ENCODE results near the gene NGEF. TPM values are rescaled to one million over a fixed set of nuclear protein-coding genes. Genes with fewer than 3 reads are reported as not detected.

The NGEF gene
- polyA plus RNA-seq, 3 donors: not detected

DNA sequence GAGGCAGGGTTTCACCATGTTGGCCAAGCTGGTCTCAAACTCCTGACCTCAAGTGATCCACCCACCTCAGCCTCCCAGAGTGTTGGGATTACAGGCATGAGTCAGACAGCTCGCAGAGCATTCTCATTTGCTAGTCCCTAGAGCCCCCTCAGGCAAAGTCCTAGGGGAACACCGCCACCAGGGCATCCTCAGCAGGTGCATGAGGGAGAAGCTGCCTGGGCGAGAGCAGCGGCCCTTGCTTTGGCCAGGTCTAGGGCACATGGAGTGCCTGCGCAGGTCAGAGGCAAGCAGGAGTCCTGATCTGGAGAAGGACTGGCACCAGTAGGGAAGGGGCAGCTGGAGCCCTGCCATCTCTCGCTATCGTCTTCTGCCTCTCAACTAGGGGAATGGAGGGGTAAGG, 32.4 kb downstream of the NGEF start:
- Histone ChIP-seq H3K4me2 (replicated peaks; ENCODE audit: extremely low read depth, low read length, poor library complexity, severe bottlenecking) (no peak overlapping the region), H3K79me2 (ENCODE audit: insufficient read depth, low read length) (no peaks in the 10 kb centered on the region), H3K4me1 (ENCODE audit: control insufficient read depth in 1 of 2, insufficient read depth in 2 of 2, low read length in 2 of 2) (no peaks in the 10 kb centered on the region), H3K36me3 (replicated peaks in 1 of 2; ENCODE audit: control insufficient read depth in 1 of 2, insufficient read depth in 2 of 2, low read length in 2 of 2) (no peaks in the 10 kb centered on the region), H2AFZ (ENCODE audit: insufficient read depth, low read depth, low read length, poor library complexity, severe bottlenecking) (no peak overlapping the region), H3K27me3 (ENCODE audit: control insufficient read depth in 2 of 2, insufficient read depth in 2 of 2, low read length in 2 of 2) (no peaks in the 10 kb centered on the region), H3K27ac (ENCODE audit: low read depth in 1 of 2, low read length in 2 of 2) (no peak overlapping the region), H4K20me1 (ENCODE audit: insufficient read depth, low read length) (no peaks in the 10 kb centered on the region), H3K9ac (ENCODE audit: insufficient read depth, low read length, poor library complexity, severe bottlenecking) (no peak overlapping the region), H3K9me3 (replicated peaks in 1 of 2; ENCODE audit: control insufficient read depth in 1 of 2, insufficient read depth in 1 of 2, low read length in 2 of 2) (no peaks in the 10 kb centered on the region), H3K4me3 (replicated peaks in 1 of 3; ENCODE audit: low read depth in 2 of 3, low read length in 3 of 3) (no peak overlapping the region)
- H3K27me3 Mint-ChIP-seq (ENCODE audit: low read depth in 3 of 3): peaks cover 5 to 9% (median 6%) of the 10 kb centered on the region in 3 donors
- intact Hi-C loops (cut with micrococcal nuclease): no loop called here
- no peaks in the 10 kb centered on the region for H3K36me3 Mint-ChIP-seq
- H3K4me1 Mint-ChIP-seq: peaks cover 9% of the 10 kb centered on the region
- DNase-seq: no peak
- H3K4me3 Mint-ChIP-seq: no peak overlapping the region
- 100% methylated on average over 4 of the region's 7 CpGs for WGBS (ENCODE audit: insufficient coverage)
- no peak overlapping the region for H3K27ac Mint-ChIP-seq
- TF ChIP-seq, protein P1, sequence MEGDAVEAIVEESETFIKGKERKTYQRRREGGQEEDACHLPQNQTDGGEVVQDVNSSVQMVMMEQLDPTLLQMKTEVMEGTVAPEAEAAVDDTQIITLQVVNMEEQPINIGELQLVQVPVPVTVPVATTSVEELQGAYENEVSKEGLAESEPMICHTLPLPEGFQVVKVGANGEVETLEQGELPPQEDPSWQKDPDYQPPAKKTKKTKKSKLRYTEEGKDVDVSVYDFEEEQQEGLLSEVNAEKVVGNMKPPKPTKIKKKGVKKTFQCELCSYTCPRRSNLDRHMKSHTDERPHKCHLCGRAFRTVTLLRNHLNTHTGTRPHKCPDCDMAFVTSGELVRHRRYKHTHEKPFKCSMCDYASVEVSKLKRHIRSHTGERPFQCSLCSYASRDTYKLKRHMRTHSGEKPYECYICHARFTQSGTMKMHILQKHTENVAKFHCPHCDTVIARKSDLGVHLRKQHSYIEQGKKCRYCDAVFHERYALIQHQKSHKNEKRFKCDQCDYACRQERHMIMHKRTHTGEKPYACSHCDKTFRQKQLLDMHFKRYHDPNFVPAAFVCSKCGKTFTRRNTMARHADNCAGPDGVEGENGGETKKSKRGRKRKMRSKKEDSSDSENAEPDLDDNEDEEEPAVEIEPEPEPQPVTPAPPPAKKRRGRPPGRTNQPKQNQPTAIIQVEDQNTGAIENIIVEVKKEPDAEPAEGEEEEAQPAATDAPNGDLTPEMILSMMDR (IDR thresholded peaks at IDR 0.05): no peak
- H3K9me3 Mint-ChIP-seq: peaks cover 0 to 1% (median 0%) of the 10 kb centered on the region in 7 donors

DNA sequence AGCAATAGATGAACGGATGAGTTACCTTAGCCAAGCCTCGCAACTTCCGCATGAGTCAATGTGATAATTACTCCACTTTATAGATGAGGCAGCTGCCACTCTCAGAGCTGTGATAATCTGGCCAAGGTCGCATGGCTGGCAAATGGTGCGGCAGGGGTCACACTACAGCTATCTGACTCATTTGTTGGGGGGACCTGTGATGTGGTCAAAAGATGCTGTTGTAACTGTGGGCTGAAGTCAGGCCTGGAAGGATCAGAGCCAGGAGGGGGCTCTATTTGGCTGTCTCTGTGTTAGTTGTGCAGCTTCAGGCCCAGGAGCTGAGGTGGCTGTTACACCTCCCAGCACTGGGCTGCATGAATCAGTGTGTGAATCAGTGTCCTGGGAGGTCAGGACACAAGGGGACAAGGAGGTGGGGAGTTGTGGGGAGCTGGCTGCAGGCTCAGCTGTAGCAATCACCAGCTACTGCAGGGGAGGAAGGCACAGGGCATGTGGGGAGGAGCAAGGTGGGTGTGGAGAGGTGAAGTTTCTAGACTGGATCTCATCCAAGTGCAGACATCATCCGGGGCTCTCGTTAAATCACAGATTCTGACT, 33.1 kb downstream of the NGEF start:
- peaks cover 7% of the 10 kb centered on the region for H3K4me1 Mint-ChIP-seq
- no peaks in the 10 kb centered on the region for H3K9me3 ChIP-seq (replicated peaks in 1 of 2; ENCODE audit: control insufficient read depth in 1 of 2, insufficient read depth in 1 of 2, low read length in 2 of 2)
- H4K20me1 ChIP-seq (ENCODE audit: insufficient read depth, low read length): no peaks in the 10 kb centered on the region
- peaks cover 0 to 1% (median 0%) of the 10 kb centered on the region in 7 donors for H3K9me3 Mint-ChIP-seq
- WGBS (ENCODE audit: insufficient coverage): 72% methylated on average over 3 of the region's 7 CpGs
- H3K36me3 ChIP-seq (replicated peaks in 1 of 2; ENCODE audit: control insufficient read depth in 1 of 2, insufficient read depth in 2 of 2, low read length in 2 of 2): no peaks in the 10 kb centered on the region
- peak overlapping the region in 1 of 7 donors; percentile 5 for H3K27ac Mint-ChIP-seq
- intact Hi-C loops (cut with micrococcal nuclease): no loop called here
- peaks cover 5 to 9% (median 6%) of the 10 kb centered on the region in 3 donors for H3K27me3 Mint-ChIP-seq (ENCODE audit: low read depth in 3 of 3)
- TF ChIP-seq, protein P1 (IDR thresholded peaks at IDR 0.05): no peak
- H3K4me1 ChIP-seq (ENCODE audit: control insufficient read depth in 1 of 2, insufficient read depth in 2 of 2, low read length in 2 of 2): no peaks in the 10 kb centered on the region
- H3K27ac ChIP-seq (ENCODE audit: low read depth in 1 of 2, low read length in 2 of 2): no peak overlapping the region
- no peak overlapping the region for H3K9ac ChIP-seq (ENCODE audit: insufficient read depth, low read length, poor library complexity, severe bottlenecking)
- DNase-seq: no peak
- H3K79me2 ChIP-seq (ENCODE audit: insufficient read depth, low read length): no peaks in the 10 kb centered on the region
- no peak overlapping the region for H3K4me2 ChIP-seq (replicated peaks; ENCODE audit: extremely low read depth, low read length, poor library complexity, severe bottlenecking)
- H3K4me3 ChIP-seq (replicated peaks in 1 of 3; ENCODE audit: low read depth in 2 of 3, low read length in 3 of 3): no peak overlapping the region
- H3K4me3 Mint-ChIP-seq: no peak overlapping the region
- H2AFZ ChIP-seq (ENCODE audit: insufficient read depth, low read depth, low read length, poor library complexity, severe bottlenecking): no peak overlapping the region
- no peaks in the 10 kb centered on the region for H3K27me3 ChIP-seq (ENCODE audit: control insufficient read depth in 2 of 2, insufficient read depth in 2 of 2, low read length in 2 of 2)
- no peaks in the 10 kb centered on the region for H3K36me3 Mint-ChIP-seq

All from CD14-positive monocyte (primary cell).